ENCODE results near the gene FAM219A. TPM values are rescaled to one million over a fixed set of nuclear protein-coding genes. Genes with fewer than 3 reads are reported as not detected.

The FAM219A gene
- total RNA-seq, 1 donor from 2014 or later, result 16.8 TPM

- TF ChIP-seq CTCF (IDR thresholded peaks at IDR 0.05; ENCODE audit: insufficient read depth, low read length, poor library complexity, severe bottlenecking), result no peak
- Histone ChIP-seq H3K27me3 (ENCODE audit: control insufficient read depth, insufficient read depth, low read length) (no peaks in the 10 kb centered on the region), H3K4me3 (ENCODE audit: low read depth, low read length) (no peak overlapping the region), H3K36me3 (ENCODE audit: control insufficient read depth, insufficient read depth, low read length) (no peaks in the 10 kb centered on the region)
- no peak for DNase-seq (ENCODE audit: low read depth)
Measured at GRCh38 chr9:34428325-34428958, 29.9 kb downstream of the FAM219A start.

GRCh38 chr9:34426347-34427074, 31.9 kb downstream of the FAM219A start:
- TF ChIP-seq CTCF (IDR thresholded peaks at IDR 0.05; ENCODE audit: insufficient read depth, low read length, poor library complexity, severe bottlenecking), result no peak
- Histone ChIP-seq H3K4me3 (ENCODE audit: low read depth, low read length) (no peak overlapping the region), H3K36me3 (ENCODE audit: control insufficient read depth, insufficient read depth, low read length) (no peaks in the 10 kb centered on the region), H3K27me3 (ENCODE audit: control insufficient read depth, insufficient read depth, low read length) (no peaks in the 10 kb centered on the region)
- no peak for DNase-seq (ENCODE audit: low read depth)

- Histone ChIP-seq H3K36me3 (ENCODE audit: control insufficient read depth, insufficient read depth, low read length) (no peaks in the 10 kb centered on the region), H3K27me3 (ENCODE audit: control insufficient read depth, insufficient read depth, low read length) (no peaks in the 10 kb centered on the region), H3K4me3 (ENCODE audit: low read depth, low read length) (no peak overlapping the region)
- DNase-seq (ENCODE audit: low read depth), result no peak
- TF ChIP-seq CTCF (IDR thresholded peaks at IDR 0.05; ENCODE audit: insufficient read depth, low read length, poor library complexity, severe bottlenecking), result no peak
Measured at GRCh38 chr9:34419716-34420504, 38.5 kb downstream of the FAM219A start.

GRCh38 chr9:34417734-34418133, 40.6 kb downstream of the FAM219A start:
- no peaks in the 10 kb centered on the region for H3K27me3 ChIP-seq (ENCODE audit: control insufficient read depth, insufficient read depth, low read length)
- TF ChIP-seq CTCF (IDR thresholded peaks at IDR 0.05; ENCODE audit: insufficient read depth, low read length, poor library complexity, severe bottlenecking), result no peak
- no peaks in the 10 kb centered on the region for H3K36me3 ChIP-seq (ENCODE audit: control insufficient read depth, insufficient read depth, low read length)
- H3K4me3 ChIP-seq (ENCODE audit: low read depth, low read length), result no peak overlapping the region
- no peak for DNase-seq (ENCODE audit: low read depth)

- peak; percentile 9 for DNase-seq (ENCODE audit: low read depth)
- no peak for TF ChIP-seq CTCF (IDR thresholded peaks at IDR 0.05; ENCODE audit: insufficient read depth, low read length, poor library complexity, severe bottlenecking)
Measured at GRCh38 chr9:34413231-34413852, 45.0 kb downstream of the FAM219A start.

More at GRCh38 chr9:34413231-34413852, 45.0 kb downstream of the FAM219A start:
- no peaks in the 10 kb centered on the region for H3K36me3 ChIP-seq (ENCODE audit: control insufficient read depth, insufficient read depth, low read length)
- H3K27me3 ChIP-seq (ENCODE audit: control insufficient read depth, insufficient read depth, low read length), result no peaks in the 10 kb centered on the region
- H3K4me3 ChIP-seq (ENCODE audit: low read depth, low read length), result no peak overlapping the region
